Stromal cell of bone marrow (primary cell): Measurements from ENCODE around the gene TAF1B.
"Not testable (repeated sequence)": the region's sequence is repeated elsewhere in the genome, so short reads cannot be mapped to it uniquely, and the experiment has no call there.

Source experiments
- DNase-seq: peaks from one replicate; pipeline ENCODE4 v3.0.0-alpha.2; 2012; ENCODE audit warnings: low read depth

TAF1B gene

DNA sequence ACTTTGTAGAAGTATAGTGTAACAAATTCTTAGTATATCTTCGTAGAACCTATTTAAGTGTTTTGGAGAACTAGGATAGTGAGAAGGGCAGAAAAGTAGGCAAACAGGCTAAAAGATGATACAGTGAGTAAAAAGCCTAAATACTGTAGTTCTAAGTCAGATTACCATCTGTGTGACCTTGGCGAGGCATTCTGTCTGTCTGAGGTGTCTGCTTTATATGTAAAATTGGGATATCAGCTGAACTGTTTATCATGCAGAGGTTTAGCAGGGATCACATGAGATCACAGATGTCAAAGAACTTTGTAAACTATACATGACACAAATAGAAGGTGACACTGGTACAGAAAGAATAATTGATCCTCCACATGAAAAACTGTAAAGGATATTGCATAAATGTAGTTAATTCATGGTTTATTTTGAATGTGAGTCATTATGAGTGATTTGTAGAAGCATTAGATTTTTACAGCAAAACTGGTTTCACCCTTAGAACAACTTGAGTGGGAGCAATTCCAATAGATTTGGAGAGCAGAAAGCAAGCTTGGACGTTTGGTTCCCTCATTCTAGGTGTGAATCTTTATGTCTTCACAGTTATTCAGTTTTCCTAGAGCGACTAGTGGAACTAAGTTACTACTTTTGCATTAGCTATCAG lies 41.9 kb downstream of the TAF1B start:
- no peak for DNase-seq

DNA sequence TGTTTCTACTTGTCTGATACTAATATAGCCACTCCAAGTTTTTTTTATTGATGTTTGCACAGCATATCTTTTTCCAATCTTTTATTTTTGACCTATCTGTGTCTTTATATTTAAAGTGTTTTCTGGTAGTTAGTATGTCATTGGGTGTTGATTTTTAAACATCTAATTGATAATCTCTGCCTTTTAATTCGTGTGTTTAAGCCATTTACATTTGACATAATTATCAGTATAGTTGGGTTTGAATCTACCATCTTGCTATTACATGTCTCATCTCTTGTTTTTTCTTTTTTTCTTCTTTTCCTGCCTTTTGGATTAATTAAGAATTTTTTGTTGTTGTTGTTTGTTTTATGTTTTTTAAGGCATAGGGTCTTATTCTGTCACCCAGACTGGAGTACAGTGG lies 44.2 kb downstream of the TAF1B start:
- no peak for DNase-seq

DNA sequence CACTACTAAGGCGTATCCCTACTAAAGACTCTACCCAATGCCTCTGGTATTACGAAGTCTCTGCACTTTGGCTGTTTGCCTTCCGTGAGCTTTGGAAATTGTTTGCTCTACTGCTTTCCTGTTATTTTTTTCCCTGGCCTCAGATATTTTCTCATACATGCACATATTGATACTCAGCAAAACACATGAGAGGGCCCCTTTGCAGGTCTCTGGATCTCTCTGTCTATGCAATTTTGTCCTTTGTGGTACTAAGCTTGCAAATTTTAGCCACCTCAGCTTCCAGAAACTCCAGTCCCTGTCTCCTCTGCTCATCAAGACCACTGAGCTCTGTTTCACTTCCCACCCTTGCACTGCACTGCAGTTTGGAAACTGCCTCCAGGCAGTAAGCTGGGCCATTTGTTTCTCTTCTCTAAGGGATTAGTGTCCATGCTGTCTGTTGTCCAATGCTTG lies 46.6 kb downstream of the TAF1B start:
- DNase-seq = no peak

DNA sequence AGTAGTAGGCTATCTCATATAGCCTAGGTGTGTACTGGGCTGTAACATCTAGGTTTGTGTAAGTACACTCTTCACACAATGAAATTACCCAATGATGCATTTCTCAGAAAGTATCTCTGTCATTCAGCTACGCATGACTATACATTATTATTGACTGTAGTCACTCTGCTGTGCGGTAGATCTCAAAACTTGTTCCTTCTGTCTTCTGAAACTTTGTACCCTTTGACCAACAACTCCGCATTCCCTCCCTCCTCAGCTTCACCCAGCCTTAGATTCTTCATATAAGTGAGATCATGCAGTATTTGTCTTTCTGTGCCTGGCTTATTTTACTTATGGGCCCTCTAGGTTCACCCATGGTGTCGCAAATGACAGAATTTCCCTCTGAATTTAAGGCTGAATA lies 49.0 kb downstream of the TAF1B start:
- no peak for DNase-seq

DNA sequence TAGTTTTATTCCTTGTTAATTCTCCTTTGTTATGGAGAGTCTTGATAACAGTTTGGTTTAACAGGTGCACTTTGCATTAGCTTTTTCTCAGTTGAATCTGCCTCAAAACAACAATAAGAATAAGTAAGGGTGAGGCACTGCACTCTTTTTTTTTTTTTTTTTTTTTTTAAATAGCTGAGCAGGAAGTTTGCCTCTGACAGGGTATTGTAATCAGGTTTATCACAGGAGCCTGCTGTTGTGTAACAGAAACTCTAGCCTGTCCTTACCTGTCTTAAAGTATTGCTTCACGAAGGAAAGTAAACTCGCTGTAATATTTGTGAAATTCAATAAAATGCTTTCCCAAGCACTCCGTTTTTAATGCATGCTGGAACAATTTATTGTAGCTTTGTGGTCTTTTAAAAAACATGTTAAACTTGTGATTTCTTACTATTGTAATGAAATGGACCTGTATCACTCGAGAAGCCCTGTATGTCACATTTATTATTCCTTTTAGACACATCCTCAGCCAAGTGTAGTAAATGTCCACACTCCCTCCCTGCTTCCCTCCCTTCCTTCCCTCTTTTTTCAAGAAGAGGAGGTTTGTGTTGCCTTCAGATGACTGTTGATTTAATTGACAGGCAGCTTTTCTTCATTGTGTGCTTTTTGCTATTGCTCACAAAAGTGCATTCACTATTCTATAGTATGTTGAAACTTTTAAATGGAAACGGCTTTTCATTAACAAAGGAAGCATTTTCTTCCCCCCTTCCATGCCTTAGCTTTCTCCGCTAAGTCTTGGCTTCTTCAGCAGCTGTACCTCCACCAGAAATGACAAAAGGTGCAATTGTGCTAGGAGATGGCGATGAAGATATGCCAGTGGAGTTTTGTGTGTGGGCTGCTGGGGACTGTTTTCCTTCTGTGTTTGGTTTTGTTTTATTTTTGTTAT lies 52.7 kb downstream of the TAF1B start:
- no peak for DNase-seq

DNA sequence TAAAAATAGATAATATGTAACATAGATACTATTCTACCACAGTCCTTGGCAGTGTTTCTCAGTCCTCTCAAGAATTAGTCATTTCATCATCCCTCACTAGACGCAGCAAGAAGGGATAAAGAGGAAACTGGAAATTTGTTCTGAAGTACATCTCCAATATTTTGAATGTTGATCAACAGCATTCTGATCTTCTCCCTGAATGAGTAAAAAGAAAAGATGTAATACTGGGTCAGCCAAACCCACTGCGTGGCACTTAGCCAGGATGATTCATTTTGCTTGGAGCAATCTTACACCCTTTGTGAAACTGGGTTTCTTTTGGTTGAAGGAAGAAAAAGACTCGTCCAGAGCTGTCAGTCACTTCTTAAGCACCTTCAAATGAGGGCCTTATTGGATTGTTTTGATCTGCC lies 54.1 kb downstream of the TAF1B start:
- peak; percentile 95 for DNase-seq

DNA sequence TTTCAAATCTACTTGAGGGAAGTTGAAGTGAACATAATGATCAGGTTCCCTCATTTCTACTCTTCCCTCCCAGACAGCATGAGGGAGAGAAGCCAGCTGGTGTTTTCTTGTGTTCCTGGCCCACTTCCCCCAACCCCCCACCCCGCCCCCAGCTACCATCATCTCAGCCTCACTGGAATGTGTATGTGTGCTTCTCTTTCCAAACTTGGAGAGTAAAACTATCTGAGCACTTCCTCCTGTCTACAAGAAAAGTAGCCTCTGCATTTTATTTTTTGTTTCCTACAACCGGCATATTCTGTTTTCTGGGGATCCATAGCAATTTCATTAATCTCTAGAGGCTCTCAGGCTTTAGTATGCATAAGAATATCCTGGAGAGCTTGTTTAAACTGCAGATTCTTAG lies 54.6 kb downstream of the TAF1B start:
- no peak for DNase-seq

DNA sequence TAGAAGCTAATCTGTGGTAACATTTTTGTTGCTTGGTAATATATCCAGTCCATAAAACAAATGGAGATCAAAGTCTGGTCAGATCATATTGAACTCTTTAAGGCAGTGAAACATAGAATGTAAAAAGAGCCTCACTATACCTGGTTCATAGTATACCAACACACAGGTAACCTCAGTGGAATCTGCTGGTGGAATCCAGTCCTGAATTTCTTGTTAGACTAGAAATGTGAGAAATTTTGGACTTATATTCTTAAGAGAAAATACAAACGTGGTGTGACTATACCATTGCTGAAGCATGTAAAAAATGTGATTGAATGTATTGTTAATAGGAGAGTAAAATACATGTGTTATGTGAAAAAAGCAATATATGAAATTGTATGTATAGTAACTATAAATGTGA lies 62.1 kb downstream of the TAF1B start:
- DNase-seq = no peak

DNA sequence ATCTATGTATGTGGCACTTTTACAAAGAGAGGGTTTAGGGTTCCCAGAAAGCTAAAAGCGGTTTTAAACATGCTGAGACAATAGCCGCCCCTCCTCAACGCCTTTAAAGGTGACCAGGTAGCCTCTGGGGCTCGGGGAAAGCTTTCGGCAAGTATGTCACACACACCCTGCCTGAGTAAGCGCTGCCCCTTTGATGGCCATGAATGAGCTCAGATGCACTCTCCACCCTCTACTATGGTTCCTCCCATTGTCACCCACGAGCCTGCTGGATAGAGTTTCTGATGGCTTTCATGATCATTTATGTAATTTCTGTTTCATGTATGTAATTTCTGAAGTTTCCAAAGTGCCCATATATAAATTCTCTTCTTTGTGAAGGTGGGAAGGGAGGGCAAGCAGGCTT lies 64.1 kb downstream of the TAF1B start:
- DNase-seq = no peak

DNA sequence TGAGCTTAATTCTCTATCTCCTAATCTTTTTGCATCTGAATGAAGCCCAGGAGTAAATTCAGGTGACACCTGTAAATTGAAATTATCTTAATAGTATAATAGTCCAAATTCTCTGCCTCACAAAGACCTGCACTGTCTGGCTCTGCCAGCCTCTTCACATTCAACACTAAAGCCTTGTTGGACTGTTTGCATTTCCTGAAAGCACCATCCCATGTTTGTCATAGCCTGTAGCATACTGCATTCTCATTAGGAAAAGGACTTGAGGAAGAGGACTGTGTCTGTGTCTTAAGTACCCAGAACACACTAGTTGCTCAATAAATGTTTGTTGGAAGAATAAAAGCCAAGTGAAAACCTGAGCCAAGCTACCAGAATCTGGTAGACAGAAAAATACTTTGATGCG lies 65.4 kb downstream of the TAF1B start:
- DNase-seq = no peak

DNA sequence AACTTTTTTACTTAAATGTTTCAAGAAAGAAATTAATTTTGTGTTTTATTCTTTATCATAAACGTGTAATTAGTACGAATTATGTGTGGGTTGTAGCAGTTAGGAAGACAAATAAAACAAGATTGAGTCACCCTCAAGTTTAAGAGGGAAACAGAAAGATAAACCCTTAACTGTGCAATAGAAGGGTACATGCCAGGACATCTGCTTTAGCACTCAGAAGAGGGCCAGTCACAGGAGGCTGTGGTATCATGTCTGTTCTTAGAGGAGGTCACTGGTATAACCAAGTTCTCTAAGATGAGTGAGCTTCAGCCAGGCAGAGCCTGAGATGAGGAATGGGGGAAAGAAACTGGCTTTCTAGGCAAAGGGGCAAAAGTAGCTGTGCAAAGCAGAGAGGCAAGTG lies 65.8 kb downstream of the TAF1B start:
- no peak for DNase-seq

DNA sequence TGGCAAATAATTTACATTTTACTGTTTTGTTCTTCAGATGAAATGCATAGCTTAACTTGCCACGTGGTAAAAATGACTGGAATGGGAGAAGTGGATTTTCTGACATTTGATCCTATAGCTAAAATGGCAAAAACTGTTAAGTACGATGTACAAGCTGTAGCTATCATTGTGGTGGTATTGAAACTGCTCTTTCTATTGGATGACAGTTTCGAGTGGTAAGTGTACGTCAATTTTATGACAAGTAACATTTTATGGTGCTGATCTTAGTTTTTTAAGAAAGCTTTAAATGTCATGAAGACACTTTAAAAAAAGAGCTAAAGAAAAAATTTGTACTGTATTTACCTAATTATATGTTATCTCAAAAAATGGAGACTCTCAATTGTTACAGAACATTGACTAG lies 67.4 kb downstream of the TAF1B start:
- no peak for DNase-seq

DNA sequence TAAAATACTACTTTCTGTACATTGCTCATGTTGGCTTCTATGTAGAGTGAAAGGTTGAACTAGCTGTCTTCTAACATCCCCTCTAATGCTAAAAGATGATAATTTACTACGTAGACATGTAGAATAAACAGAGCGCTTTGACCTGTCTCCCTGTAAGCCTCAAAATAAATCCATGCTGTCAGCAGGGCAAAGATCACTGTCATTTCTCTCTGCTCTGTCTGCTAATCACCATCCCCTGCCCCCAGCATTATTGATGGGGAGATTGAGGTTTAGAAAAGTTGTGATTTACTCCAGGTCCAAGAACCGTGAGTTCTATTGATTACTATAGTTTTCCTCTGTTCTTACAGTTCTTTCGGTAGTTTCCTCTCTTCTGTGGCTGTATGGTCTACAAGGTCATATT lies 69.2 kb downstream of the TAF1B start:
- no peak for DNase-seq

DNA sequence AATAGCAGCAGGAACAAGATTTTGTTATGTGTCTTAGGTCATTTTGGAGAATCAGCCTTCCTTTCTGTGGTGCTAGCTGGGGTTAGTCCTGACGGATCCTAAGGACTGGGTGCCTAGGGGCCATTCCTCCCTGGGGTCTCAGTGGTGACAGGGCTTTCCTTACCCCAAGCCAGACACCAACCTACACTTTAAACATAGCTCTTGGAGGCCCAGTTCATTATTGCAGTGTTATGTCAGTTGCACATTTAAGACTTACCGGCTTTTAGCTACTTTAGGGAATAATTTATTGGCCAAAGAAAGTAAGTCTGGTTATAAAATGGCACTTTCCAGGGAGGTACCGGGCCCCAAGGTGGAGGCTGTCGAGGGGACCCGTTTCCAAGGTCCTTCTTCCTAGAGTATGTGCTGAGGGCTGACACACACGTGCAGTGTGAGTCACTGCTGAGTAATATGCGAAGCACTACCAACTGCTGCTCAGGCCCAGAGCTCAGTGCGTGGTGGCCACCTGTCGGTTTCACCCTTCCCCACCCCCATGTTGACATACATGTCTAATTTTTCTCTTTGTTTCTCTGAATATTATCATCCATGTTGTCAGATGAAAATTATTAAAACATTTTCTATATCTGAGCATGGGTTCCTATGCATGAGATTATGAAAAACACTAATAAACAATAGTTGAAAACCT lies 71.3 kb downstream of the TAF1B start:
- DNase-seq = peak; percentile 12

DNA sequence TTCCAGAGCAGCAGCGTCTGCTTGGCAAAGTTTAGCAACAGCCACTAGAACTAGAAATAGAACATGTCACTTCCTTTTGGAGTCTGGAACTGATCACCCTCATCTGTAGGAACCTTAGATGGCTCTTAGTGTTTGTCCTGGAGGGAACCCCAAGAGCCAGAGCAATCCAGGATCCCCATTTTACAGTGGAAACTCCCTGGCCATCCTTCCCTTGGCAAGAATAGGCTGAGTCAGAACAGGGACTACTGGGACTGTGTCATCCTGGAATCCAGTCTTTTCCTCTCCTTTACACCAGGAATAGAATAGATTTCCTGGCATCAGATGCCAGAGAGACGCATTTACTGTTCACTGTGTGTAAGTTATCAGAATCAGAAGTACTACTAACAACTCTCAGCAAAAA lies 75.0 kb downstream of the TAF1B start:
- DNase-seq = peak; percentile 40

DNA sequence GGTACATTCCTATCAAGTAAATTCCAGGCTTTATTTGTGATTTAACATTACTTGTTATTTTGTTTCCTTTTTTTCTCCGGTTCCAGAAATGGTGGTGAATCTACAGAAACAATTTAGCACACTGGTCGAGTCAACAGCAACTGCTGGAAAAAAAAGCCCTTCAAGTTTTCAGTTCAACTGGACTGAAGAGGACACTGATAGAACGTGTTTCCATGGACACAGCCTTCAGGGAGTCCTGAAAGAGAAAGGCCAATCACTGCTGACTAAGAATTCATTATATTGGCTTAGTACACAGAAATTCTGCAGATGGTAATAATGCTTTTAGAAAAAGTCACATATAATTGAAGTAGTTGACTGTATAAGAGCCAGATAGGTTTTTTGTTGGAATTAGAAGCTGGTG lies 76.2 kb downstream of the TAF1B start:
- DNase-seq = no peak

DNA sequence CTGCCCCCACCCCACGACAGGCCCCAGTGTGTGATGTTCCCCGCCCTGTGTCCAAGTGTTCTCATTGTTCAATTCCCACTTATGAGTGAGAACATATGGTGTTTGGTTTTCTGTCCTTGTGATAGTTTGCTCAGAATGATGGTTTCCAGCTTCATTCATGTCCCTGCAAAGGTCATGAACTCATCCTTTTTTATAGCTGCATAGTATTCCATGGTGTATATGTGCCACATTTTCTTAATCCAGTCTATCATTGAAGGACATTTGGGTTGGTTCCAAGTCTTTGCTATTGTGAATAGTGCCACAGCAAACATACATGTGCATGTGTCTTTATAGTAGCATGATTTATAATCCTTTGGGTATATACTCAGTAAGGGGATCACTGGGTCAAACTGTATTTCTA lies 83.7 kb downstream of the TAF1B start:
- DNase-seq = not testable (repeated sequence)

DNA sequence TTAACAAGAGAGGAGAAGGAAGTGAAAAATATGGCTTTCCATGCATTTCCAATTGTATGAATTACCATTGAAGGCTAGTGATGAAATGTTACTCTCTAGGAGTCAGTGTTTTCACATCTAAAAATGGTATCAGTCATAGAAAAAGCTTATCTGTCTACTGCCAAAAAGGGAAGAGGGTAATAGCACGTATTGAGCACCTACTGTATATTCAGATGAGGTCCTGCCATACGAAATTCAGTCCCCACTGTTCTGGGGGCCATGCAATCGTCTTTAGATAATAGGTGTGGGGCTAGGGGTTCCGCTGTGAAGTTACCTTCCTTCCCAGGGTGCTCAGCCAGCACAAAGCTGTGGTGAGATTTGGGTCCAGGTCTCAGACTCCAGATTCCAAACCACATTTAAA lies 94.0 kb downstream of the TAF1B start:
- no peak for DNase-seq

DNA sequence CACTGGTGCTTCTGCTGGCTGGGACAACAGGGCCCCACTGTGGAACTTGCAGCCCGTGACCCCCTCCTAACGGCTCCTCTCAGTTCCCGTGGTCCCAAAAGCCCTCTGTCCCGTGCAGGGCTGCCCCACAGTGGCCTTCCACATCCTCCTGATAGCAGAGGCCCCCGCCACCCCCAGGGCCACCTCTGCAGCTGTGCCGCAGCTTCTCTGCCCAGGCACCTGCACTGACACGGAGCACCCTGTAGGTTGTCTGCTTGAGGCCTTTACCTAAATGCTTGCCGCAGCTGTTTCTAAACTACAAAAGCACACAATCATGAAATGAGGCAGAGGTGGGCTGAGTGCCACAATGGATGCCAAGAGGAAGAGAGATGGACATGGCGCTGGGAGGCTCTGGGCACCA lies 94.7 kb downstream of the TAF1B start:
- DNase-seq = no peak

DNA sequence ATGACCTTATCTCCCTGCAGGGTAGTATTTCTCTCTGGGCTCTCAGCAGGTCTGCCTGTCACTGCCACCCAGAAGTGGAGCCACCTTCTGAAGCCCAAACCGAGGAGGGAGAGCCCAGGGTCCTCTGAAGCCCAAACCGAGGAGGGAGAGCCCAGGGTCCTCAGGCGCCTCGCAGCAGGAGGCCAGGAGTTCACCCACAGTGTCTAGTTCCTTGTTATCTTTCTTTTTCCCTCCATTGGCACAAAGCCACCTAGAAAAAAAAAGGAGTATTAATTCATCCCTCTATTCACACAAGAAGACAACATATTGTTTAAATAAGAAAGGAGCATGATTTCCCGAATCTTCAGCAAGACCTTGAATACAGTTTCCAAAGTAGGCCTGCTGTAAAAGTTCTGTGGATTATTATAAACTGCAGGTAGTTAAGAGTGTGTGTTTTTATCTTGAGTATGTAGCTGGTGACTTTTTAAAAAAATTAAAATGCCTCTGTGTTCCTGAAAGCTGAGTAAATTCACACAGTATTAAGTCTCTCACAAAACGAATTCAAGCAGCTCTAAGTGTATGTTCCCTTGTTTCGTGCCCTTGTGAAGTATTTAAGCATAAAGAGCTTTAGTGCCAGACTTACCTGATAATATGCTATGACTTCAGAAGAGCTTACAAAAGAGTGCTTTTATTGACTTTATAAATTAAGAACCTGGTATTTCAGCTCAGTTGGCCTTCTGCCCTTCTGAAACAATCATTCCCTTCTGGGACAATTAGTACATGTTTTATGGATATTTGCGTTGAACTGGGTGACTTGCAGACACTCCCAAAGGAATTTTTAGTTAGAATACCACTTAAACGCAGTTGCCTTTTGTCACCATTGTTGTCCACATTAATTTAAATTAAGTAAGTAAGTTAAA lies 96.6 kb downstream of the TAF1B start:
- DNase-seq = no peak

DNA sequence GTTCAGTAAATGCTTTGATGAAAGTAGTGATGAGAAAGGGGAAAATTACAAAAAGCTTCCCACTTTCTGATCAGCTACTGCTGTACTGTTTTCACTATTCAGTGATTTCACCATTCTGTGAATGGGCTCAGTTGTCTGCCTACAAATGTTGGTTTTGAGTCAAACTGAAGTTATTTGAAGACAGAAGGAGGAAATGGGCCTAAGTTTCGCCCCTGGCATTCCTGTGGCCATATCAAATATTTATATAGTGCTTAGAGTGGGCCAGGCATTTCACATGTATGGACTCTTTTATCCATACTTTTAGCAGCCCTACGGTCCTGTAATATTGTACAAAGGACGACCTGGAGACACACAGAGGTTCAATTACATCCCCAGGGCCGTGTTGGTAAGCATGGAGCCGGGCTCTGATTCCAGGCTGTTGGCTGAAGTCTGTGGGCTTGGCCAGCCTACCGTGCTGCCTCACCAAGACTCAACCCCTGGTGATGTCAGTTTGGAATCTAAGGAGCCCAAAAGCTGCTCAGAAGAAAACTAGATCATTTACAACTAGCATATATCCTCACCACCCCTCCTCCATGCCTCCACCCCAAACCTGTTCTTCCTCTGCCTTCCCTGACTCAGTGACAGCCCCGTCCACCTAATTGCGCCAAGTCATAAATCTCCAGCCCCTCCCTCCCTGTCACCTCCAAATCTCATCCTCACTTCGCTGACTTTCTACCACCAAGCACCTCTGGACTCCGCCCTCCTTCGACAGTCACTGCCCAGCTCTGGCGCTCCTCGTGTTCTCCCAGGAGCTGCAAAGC lies 98.1 kb downstream of the TAF1B start:
- DNase-seq = peak; percentile 55
